GM10266 (cell line): ENCODE data around the gene PTER.
A peak's percentile ranks its signal among the peaks of the same experiment; 100 is the strongest.

ENCODE experiments used
- DNase-seq: peaks from one replicate; pipeline ENCODE4 v3.0.0; 2012; ENCODE audit errors: extremely low spot score
- TF ChIP-seq, protein P1 (sequence below): IDR thresholded peaks from 2 replicates; pipeline ENCODE4 v1.5.1; 2012; ENCODE audit warnings: mild to moderate bottlenecking, low read depth; ENCODE audit not compliant: control insufficient read depth, insufficient read depth; ENCODE audit errors: missing control alignments

The PTER gene

DNA sequence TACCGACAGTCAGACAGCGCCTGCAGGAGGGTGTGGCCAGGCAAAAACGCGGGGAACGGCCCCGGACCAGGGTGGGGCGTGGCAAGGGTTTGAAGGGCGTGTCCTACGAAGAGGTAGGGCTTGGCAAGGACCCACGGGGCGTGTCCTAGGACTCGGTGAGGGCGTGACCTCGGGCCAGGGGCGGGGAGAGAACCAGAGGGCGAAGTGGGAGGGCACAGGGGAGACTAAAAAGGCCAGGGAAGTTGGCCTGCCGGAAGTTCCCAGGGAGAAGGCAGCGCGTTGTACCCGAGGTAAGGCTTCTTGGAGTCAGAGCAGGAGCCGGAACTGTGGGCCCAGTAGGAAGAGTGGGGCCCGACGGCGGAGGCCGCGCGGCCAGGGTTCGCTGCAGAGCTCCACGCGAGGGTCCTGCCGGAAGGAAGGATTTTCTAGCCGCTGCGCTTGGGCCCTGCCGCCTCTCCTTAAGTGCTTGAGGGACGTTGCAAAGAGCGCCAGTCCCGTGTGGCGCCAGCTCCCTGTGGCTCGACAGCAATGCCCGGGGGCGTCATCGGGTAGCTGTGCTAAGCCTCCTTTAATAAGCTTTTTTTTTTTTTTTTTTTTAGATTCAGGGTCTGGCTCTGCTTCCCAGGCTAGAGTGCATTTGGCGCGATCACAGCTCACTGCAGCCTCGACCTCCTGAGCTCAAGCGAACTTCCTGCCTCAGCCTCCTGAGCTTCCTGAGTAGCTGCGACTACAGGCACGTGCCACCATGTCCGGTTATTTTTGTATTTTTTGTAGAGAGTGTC, at the start of gene PTER:
Gene PTER, plus strand, starts transcription at position 253 of the 782 bp plus-strand sequence. CDS start 47,375 bp downstream, outside the sequence.
- TF ChIP-seq, protein P1, sequence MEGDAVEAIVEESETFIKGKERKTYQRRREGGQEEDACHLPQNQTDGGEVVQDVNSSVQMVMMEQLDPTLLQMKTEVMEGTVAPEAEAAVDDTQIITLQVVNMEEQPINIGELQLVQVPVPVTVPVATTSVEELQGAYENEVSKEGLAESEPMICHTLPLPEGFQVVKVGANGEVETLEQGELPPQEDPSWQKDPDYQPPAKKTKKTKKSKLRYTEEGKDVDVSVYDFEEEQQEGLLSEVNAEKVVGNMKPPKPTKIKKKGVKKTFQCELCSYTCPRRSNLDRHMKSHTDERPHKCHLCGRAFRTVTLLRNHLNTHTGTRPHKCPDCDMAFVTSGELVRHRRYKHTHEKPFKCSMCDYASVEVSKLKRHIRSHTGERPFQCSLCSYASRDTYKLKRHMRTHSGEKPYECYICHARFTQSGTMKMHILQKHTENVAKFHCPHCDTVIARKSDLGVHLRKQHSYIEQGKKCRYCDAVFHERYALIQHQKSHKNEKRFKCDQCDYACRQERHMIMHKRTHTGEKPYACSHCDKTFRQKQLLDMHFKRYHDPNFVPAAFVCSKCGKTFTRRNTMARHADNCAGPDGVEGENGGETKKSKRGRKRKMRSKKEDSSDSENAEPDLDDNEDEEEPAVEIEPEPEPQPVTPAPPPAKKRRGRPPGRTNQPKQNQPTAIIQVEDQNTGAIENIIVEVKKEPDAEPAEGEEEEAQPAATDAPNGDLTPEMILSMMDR: no peak
- peak; percentile 89 for DNase-seq

GRCh38 chr10:16392531-16393069, 44.2 kb upstream of the PTER start:
- TF ChIP-seq, protein P1: no peak
- DNase-seq: no peak

- DNase-seq: no peak
- TF ChIP-seq, protein P1: no peak
These were observed 43.4 kb upstream of the PTER start for GRCh38 chr10:16393271-16393858.

- TF ChIP-seq, protein P1: no peak
- no peak for DNase-seq
These were observed 35.4 kb upstream of the PTER start for GRCh38 chr10:16401416-16401815.

GRCh38 chr10:16408379-16408778, 28.4 kb upstream of the PTER start:
- DNase-seq: no peak
- TF ChIP-seq, protein P1: no peak

DNA sequence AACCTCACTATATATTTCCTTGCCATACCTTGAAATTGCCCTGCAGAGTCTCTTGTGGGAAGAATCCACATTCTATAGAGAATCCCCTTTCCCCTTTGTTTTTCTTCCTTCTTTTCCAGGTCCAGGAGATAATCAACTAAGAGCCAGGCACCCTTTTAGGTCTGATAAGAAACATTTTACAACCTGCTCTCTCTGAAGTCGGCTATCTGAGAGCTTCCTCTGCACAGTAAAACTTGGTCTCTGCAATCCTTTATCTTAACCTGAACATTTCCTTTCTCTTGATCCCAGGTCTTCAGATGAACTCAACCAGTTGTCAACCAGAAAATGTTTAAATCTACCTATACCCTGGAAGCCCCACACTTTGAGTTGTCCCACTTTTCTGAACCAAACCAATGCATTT, 19.5 kb upstream of the PTER start:
- DNase-seq: no peak
- TF ChIP-seq, protein P1: no peak

- TF ChIP-seq, protein P1: no peak
- DNase-seq: no peak
These were observed 13.2 kb upstream of the PTER start for GRCh38 chr10:16423599-16423998.
